ENCODE results near the gene PAX8. TPM values are rescaled to one million over a fixed set of nuclear protein-coding genes. Genes with fewer than 3 reads are reported as not detected.

Gene PAX8
- total and polyA plus RNA-seq, 2 experiments from 2014 or later, result 0.21 to 0.32 TPM

- Histone ChIP-seq H3K36me3 (ENCODE audit: insufficient read depth) (no peaks in the 10 kb centered on the region), H3K79me2 (replicated peaks; ENCODE audit: insufficient read depth) (no peaks in the 10 kb centered on the region), H3K27ac (ENCODE audit: low read depth) (no peak overlapping the region), H3K4me1 (ENCODE audit: insufficient read depth) (peaks cover 8% of the 10 kb centered on the region; the same call in 1 of the 2 replicates), H2AFZ (no peak overlapping the region), H3K4me2 (no peak overlapping the region), H3K9me2 (ENCODE audit: insufficient read depth) (0 out of 2 replicates have a peak, but pooled peaks cover 4% of the 10 kb centered on the region), H4K20me1 (replicated peaks; ENCODE audit: insufficient read depth) (no peaks in the 10 kb centered on the region), H3K27me3 (ENCODE audit: insufficient read depth) (no peaks in the 10 kb centered on the region), H3F3A (replicated peaks; ENCODE audit: low read depth) (no peaks in the 10 kb centered on the region), H3K4me3 (no peak overlapping the region)
- Mint-ChIP-seq H3K27me3 (ENCODE audit: insufficient read depth, low read depth, poor library complexity) (peaks cover 2% of the 10 kb centered on the region), H3K4me1 (peaks cover 12% of the 10 kb centered on the region; the same call in 2 of the 3 replicates), H3K4me3 (no peak overlapping the region), H3K9me3 (no peaks in the 10 kb centered on the region), H3K36me3 (ENCODE audit: low read depth) (no peaks in the 10 kb centered on the region), H3K27ac (no peak overlapping the region)
- no peak for TF ChIP-seq ZNF331 (CRISPR knock-in tag; IDR thresholded peaks at IDR 0.05; ENCODE audit: low read depth)
- no peak for TF ChIP-seq NANOG (IDR thresholded peaks at IDR 0.05; ENCODE audit: borderline replicate concordance)
- ATAC-seq (no peak), DNase-seq (ENCODE audit: low spot score) (no peak)
Observed at GRCh38 chr2:113224647-113225236, 54.0 kb downstream of the PAX8 start.

GRCh38 chr2:113223813-113224212, 54.9 kb downstream of the PAX8 start:
- no peak overlapping the region for H3K27ac Mint-ChIP-seq
- peaks cover 4% of the 10 kb centered on the region for H3K27me3 Mint-ChIP-seq (ENCODE audit: insufficient read depth, low read depth, poor library complexity)
- no peaks in the 10 kb centered on the region for H3K79me2 ChIP-seq (replicated peaks; ENCODE audit: insufficient read depth)
- no peak overlapping the region for H2AFZ ChIP-seq
- H3K9me2 ChIP-seq (ENCODE audit: insufficient read depth), result 0 out of 2 replicates have a peak, but pooled peaks cover 4% of the 10 kb centered on the region
- H3K36me3 ChIP-seq (ENCODE audit: insufficient read depth), result no peaks in the 10 kb centered on the region
- no peak overlapping the region for H3K4me3 Mint-ChIP-seq
- H3K4me3 ChIP-seq, result no peak overlapping the region
- H3K4me2 ChIP-seq, result no peak overlapping the region
- H3K36me3 Mint-ChIP-seq (ENCODE audit: low read depth), result no peaks in the 10 kb centered on the region
- no peak for ATAC-seq
- peaks cover 8% of the 10 kb centered on the region; the same call in 1 of the 2 replicates for H3K4me1 ChIP-seq (ENCODE audit: insufficient read depth)
- H3K27ac ChIP-seq (ENCODE audit: low read depth), result no peak overlapping the region
- no peaks in the 10 kb centered on the region for H3K27me3 ChIP-seq (ENCODE audit: insufficient read depth)
- no peak for DNase-seq (ENCODE audit: low spot score)
- peaks cover 8% of the 10 kb centered on the region; the same call in 2 of the 3 replicates for H3K4me1 Mint-ChIP-seq
- no peaks in the 10 kb centered on the region for H4K20me1 ChIP-seq (replicated peaks; ENCODE audit: insufficient read depth)
- H3F3A ChIP-seq (replicated peaks; ENCODE audit: low read depth), result no peaks in the 10 kb centered on the region
- no peaks in the 10 kb centered on the region for H3K9me3 Mint-ChIP-seq
- no peak for TF ChIP-seq STAT1 (IDR thresholded peaks at IDR 0.05; ENCODE audit: unreplicated experiment)
- no peak for TF ChIP-seq REST (IDR thresholded peaks at IDR 0.05; ENCODE audit: unreplicated experiment)
- no peak for TF ChIP-seq EZH2 (IDR thresholded peaks at IDR 0.05; ENCODE audit: low read depth, unreplicated experiment)
- no peak for TF ChIP-seq ZNF462 (CRISPR knock-in tag; IDR thresholded peaks at IDR 0.05)
- no peak for TF ChIP-seq CREB1 (CRISPR knock-in tag; IDR thresholded peaks at IDR 0.05; ENCODE audit: low read depth)
- no peak for TF ChIP-seq JUNB (IDR thresholded peaks at IDR 0.05; ENCODE audit: unreplicated experiment)
- no peak for TF ChIP-seq NANOG (IDR thresholded peaks at IDR 0.05; ENCODE audit: borderline replicate concordance)
- TF ChIP-seq ZNF331 (CRISPR knock-in tag; IDR thresholded peaks at IDR 0.05; ENCODE audit: low read depth), result no peak
- TF ChIP-seq ZNF114 (CRISPR knock-in tag; IDR thresholded peaks at IDR 0.05), result no peak
- no peak for TF ChIP-seq CTCF (conservative IDR thresholded peaks at IDR 0.05; ENCODE audit: low read depth in 2 of 2)

Measured in GM23338 (cell line).